Measurements from ENCODE around the gene CETN3.

Gene CETN3

DNA sequence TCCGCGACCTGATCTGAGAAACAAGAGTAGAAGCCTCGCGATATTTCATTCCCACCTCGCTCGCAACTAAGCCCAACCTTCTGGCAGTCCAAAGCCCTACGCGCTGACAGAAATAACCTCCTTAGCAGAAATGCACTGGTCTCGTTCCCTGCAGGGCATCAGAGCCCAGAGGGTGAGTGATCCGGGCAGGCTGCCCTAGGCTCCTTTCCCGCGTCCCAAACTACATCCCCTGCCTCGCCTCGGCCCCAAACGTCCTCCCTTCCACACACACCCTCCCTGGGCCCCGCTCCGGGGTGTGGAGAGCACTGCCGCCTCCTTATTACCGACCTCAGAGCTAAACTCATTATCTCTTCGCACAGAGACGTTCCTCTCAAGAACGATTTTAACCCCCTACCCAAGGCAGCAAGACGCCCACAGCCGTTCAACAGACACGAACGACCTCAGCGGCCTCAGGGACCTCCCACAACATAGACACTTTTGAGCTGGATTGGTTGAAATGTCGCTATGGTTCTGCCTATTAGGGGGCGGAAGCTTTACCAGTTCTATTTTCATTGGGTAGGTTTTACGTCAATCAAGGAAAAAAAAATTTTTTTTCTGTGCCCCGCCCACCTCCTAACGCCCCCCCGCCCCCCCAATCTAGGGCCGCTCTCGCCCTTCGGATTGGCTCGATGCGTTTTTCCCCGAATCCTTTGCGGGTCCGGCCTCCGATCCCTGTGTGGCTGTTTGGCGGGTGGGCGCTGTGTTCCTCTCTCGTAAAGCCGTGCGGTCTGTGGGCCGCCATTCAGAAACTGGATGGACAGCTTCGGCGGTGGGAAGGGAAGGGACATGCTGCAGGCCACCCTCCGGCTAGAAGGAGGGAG is at the start of gene CETN3:
TSS of gene CETN3 (minus strand) at position 439 of the 860 bp plus-strand sequence. CDS start at position 344, 95 bp downstream.
- peak; percentile 77 to 78 for DNase-seq (ENCODE audit: low read depth in 2 of 2)

DNA sequence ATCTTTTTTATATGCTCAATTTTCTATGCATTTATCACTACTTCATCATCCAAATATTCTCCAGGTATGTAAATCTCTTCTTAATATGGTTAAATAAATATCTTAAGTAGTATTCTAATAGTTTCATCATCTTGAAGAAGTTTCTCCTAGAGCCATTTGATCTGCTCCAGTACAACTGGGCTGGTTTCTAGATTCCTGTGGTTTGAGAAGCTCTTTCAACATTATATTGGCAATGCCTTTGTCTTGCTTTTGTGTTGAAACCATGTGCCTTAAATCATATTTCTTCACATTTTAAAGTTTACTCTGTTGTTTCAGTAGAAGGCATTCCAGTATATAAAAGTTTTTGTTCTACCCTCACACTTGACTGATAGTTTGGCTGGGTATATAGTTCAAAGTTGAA is 37.4 kb upstream of the CETN3 start:
- DNase-seq (ENCODE audit: low read depth in 2 of 2), result no peak

DNA sequence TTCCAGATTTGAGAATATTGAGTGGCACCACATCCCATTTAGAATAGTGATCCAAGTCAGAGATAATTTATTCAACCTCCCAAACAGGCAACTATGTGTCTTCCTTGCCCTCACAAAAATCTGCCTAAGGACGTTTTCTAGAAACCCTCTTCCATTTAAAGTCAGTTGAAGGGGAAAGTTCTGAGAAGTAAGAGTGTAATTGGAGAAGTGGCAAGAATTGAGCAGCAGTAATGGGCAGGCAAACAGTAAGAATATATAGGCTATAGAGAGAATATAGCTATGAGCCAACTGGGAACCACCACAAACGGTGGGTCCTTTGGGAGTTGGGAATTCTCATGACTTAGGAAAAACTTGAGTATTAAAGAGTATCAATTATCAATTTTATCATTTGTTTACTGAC is 31.1 kb upstream of the CETN3 start:
- DNase-seq (ENCODE audit: low read depth in 2 of 2), result no peak

DNA sequence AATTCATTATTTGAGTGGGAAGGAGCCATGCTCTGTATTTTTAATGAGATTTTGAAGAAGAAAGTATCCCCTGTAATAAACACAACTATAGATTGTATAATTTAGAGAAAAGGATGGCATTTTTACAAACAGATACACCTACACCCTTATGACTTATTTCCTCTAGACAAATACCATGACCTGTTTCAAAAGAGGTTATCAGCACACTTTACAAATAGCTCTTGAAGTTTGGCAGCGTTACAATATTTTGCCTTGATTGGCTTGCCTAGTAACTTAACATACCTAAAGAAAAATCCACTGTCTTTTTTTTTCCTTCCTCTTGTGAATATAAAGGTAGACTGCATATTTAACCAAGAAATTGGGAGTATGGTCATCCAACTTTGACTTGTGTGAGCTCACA is 28.5 kb upstream of the CETN3 start:
- no peak for DNase-seq (ENCODE audit: low read depth in 2 of 2)

DNA sequence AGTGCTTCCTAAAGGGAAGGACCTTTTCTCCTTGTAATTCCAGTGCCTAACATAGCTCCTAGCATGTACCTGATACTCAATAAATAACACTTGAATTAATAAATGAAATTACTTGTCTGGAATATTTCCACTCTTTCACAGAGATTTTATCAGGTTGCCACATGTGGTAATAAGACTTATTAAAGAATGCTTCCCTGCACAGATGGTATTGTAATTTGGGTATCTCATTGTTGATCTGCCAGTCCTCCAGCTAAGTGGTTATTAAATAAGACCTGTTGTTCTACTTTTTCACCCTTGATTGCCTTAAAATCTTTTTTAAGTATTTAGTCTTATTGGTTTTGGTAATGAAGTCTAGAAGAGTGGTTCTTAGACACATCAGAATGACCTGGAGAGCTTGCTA is 28.1 kb upstream of the CETN3 start:
- no peak for DNase-seq (ENCODE audit: low read depth in 2 of 2)

DNA sequence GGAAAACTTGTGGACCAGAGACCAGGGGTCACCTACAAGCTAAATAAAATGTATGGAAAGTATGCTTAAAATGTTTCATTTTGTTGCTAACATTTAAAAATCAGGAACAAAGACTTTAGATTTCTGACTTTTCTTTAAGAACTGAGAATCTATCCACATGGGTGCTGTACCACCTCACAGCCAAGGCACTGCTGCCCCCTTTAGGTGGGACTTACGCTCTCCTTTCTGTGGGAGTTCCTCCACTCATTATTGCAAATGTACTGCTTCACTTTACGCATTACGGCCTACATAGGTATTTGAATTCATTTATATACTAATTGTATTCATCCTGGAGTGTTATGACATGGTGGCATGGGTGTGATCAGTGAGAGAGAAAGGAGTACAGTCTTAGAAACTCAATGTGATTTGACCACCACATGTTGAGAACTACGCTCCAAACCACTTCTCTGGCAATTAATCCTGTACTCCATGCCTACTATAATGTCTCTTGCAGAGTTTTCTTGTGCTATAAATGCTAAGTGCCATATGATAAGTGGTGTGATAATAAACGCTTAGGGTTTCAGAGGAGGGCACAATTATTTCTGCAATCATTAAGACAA is 24.7 kb upstream of the CETN3 start:
- peak; percentile 13 to 19 for DNase-seq (ENCODE audit: low read depth in 2 of 2)

DNA sequence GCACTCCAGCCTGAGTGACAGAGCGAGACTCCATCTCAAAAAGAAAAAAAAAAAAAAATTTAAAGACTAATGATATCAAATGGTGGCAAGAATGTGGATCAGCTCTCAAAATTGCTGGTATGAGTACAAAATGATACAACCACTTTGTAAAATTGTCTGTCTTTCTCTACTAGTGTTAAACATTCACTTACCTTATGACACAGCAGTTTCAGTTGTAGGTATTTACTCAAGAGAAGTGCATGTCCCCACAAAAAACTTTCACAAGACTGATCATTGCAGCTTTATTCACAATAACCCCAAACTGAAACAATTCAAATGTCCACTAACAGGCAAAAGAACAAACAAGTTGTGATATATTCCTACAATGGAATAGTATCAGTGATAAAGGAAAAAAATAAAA is 14.7 kb upstream of the CETN3 start:
- DNase-seq (ENCODE audit: low read depth in 2 of 2), result no peak

DNA sequence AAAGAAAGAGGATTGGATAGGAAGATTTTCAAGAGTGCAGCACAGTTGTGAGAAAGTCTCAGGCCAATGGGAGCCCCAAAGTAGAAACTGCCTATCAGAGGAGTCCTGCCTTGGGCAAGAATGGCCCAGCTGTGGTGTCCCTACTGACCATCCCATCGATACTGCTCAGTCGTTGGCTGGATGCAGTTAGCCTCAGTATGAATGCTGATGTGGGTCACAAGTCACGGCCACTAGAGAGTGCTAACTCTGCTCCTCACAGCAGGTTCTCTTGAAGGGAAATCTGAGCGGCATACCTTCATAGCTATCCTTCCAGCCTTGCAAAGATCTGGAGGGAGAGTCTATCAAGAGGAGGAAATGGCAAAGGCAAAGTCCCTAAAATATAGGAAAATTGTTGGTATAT is 11.6 kb upstream of the CETN3 start:
- no peak for DNase-seq (ENCODE audit: low read depth in 2 of 2)

DNA sequence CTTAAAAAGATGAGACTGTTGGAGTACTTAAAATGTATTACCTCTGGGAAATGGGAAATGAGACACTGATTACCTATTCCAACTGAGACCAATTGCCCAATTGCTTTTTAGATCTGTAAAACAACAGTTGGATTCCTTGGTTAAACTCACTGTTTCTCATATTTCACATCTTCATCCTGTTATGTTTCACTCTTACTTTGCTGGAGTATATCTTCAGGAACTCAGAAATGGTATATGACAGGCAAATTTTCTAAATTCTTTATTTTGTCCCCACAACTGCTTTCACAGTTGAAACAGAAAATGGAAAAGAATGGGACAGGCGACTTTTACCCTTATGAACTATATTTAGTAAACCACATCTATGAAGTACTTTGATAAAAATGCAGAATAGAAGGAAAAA is 8.7 kb upstream of the CETN3 start:
- DNase-seq (ENCODE audit: low read depth in 2 of 2), result no peak

DNA sequence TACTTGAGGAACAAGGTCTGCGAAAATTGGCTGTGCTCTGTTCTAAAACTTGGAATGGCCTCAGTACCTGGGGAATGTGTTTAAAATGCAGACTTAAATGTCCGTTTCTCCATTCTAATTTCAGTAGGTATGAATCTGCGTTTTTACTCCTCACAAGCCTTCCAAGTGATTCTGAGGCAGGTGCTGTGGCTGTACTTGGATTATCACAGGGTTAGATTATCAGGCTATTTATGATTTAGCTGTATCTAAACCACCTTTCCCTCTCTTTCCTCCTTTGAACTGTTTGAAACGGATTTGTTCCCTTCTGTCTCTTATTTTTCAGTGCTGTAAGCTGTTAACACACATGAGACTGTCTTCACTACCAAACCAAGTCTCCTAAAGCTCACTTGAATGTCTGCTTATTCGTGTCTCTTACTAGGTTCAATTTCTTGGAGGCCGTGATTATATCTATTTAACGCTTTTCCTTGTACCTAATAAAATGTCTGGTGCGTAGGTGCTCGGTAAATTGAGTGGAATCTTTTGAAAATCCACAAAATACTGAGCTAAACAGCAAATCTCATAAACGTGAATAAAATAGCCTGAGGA is 714 bp upstream of the CETN3 start:
- no peak for DNase-seq (ENCODE audit: low read depth in 2 of 2)

DNA sequence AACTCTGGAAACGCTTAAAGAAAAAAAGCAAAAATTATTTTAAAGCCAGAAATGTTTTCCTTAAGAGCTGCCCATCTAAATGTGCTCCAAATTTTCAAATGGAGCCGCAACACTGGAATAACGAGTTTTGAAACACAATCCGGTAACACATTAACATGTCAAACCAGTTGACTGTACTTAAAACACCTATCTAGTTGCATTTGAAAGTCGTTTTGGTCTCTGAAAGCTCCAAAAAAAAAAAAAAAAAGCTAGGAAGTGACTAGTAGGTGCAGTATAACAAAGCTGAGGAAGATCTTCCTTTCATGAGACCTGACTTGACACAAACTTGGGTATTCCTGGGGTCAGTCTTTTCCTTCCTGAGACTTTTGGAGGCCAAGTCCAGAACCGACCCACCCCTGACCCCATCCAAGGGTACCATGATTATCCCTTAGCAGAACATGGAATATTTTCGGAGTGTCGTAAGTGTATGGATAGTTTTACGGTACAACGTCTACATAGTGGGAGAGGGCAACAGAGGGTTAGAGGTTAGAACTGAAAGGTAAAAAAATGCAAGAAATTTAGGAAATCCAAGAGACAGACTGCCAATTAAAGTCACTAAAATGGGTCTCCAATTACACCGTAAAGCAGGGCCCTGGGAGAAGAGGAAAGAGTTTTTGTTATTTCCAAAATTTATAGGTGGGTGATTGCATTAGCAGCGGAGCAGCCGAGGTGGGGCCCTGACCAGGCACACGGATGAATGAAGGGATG is 812 bp downstream of the CETN3 start:
- no peak for DNase-seq (ENCODE audit: low read depth in 2 of 2)

DNA sequence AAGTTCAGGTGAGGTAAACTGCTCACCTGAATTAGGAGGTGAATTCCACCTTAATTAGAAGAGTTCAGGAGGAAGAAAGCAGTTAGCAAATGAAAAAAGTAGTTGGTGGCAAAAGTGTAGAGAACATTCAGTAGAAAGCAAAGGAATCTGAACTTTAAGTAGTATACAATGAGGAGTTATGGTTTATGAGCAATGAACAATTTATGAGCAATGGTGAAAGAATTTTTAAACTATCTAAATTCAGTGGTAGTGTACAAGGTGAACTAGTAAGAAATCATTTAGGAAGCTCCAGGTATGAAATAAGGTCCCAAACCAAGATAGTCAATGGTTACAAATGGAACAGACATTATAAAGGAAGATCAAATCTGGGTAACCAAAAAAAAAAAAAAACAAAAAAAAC is 3.1 kb downstream of the CETN3 start:
- DNase-seq (ENCODE audit: low read depth in 2 of 2), result no peak

DNA sequence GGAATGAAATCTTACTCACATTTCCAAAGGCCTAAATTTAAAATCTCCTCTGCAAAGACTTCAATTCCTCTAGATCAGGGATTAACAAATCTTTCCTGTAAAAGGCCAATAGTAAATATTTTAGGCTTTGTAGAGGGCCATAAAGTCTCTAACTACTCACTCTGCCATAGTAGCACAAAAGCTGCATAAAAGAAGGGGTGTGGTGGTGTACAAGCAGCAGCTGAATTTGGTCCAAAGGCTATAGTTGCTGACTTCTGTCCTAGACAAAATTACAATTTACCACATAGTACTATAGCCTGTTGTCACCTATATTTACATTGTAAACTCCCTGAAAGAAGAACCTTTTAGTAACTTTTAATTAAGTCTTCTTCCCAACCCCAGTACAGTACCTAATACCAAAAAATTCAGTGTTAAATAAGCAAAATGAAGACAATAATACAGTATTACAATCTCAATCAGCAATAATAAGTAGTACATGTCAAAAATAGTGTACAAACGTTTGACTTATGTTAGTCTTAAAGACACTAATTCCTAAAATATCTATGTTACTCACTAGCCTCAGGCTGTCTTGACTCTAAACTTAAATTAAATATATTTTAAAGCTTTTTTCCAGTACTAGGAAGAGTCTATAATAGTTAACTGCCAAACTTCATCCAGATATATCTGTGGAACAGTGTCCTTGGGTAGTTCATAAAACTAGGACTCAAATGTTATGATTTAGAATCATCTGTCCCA is 6.9 kb downstream of the CETN3 start:
- DNase-seq (ENCODE audit: low read depth in 2 of 2), result no peak

DNA sequence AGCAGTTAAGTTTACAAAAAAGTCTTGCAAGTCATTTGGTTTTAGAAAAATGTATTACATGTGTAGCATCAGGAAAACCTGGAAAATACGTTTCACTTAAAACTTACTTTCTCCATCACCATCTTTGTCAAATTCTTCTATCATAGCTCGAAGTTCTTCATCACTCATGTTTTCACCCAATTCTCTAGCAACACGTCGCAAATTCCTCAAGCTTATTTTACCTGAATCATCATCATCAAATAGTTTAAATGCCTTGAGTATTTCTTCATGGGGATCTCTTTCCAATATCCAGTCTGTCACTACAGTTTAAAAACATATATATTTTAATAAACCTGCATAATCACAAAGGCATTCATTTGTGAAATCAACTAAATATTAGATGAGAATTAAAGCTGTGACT is 10.3 kb downstream of the CETN3 start:
- DNase-seq (ENCODE audit: low read depth in 2 of 2), result no peak

DNA sequence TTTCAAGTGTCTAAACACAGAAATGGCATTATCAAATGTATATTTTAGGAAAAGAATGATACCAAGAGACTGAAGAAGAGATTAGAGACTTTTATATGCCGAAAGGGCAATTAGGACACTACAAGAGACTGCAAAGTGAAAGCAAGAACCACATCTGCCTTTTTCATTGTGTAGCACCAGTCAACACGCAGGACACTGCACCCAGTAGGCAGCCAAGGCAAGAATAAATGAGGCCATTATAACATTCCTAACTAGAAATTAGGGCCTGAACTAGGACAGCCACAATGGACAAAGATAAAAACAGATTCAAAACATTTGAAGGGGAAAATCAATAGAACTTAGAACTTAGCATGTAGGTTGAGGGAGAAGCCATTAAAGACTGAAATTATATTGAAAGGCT is 10.8 kb downstream of the CETN3 start:
- DNase-seq (ENCODE audit: low read depth in 2 of 2), result no peak

DNA sequence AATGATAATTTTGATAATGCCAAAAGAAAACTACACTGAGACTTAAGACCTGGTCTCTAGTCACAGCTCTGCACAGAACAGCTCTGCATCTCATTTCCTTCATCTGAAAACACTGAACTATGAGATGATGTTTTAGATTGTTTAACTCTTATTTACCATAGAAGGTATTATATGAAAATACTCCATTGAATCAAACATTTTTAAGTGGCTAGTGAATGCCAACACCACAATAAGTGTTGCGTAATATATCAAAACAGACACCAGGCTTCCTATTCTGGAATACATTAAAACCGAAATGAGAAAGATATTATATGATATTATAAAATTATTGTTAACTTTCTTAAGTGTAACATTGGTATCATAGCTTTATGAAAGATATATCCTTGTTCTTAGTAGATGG is 14.6 kb downstream of the CETN3 start:
- DNase-seq (ENCODE audit: low read depth in 2 of 2), result no peak

DNA sequence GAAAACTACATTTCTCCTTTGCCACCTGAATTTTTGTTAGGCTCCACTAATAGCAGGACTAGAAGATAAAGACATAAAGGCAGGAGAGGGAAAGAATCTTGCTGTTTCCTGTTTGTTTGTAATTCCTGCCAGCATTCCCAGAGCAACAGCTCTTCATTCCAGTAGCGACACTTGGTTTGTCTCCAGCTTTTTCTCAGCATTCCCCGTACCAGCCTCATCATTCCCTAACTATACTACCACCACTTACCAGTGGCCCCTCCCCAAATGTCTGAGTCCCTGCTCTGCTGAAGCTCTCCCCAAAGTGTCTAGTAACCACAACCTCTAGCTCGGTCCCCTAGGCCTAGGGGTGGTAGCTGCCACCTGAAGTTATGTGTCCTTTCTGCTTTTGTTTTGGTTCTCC is 18.6 kb downstream of the CETN3 start:
- DNase-seq (ENCODE audit: low read depth in 2 of 2), result no peak

DNA sequence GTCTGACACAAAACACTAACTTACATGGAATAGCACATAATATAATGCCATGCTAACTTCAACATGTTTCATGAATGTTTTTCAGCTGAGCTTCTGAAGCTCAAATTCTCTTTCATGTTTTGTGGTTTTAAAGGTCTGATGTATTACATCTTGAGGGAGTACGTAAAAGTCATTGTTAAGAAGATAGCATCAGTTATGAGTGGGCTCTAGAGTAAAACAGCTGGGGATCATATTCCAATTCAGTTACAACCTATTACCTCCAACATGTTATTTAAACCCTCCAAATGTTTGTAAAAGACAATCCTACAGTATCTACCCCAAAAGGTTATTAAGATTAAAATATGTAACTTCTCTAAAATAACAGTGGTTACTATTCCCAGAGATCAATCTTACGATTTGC is 19.2 kb downstream of the CETN3 start:
- DNase-seq (ENCODE audit: low read depth in 2 of 2), result no peak

DNA sequence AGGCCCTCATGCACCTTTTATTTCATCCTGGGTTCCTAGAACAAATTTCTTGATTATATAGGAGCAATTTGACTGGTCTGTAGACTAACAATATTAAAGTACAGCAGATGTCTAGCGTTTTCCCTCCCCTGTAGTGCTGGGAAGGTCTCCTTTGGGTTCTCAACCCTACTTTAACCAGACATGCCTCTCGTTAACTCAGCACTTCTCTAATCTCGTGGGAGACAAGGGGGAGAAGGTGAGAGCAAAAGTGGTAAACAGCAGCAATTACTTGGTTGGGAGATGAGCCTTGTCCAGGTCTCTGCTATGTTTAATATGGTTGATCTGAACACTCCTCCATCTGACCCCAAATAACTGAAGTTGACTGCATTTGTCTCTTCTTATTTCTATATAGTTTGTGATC is 22.0 kb downstream of the CETN3 start:
- DNase-seq (ENCODE audit: low read depth in 2 of 2), result no peak

DNA sequence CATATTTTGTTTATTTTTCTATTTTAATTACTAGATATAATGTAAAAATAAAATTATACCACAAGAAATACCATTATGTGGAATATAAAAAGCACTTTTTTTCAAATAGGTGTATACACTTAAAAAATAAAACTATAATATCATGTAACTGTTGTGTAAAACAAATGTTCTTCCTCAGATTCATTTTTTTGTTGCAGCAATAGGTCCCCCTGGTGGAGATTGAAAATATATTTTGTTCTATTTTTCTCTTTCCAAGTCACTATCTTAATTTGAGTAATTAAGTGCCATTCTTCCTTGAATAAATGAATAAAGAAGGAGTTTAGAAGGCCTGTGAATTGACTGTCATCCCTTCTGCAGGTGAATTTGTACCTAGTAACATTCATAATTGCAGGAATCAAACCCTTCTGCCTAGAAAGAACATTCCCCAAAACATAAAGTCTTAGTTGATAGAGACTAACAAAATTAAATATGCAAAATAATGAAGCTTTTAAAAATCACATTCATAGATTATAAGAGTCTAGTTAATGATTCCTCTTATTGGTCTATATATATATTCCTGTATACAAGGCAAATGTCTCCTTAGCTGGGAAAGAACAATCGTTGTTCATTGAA is 23.4 kb downstream of the CETN3 start:
- no peak for DNase-seq (ENCODE audit: low read depth in 2 of 2)

DNA sequence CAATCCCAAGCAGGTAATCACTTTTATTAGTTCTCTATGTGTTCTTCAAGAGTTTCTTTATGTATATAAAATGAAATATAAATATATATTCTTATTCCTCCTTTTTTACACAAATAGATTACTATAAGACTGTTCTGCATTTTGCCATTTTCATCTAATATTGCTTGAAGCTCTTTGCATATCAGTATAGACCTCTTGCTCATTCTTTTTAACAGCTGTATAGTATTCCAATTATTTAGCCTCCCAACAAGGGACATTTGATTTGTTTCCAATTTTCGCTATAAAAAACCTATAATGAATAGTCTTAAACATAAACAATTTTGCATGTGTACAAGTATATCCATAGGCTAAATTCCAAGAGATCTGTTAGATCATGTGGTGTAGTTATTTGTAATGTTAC is 25.2 kb downstream of the CETN3 start:
- no peak for DNase-seq (ENCODE audit: low read depth in 2 of 2)

All from stimulated activated CD4-positive, alpha-beta T cell treated with anti-CD3 and anti-CD28 coated beads, Interleukin-1b, Interleukin-23, amount 100 ng/mL, for 4 hours (primary cell).